A549 (cell line): Measurements from ENCODE around the gene RNF13. TPM values are rescaled to one million over a fixed set of nuclear protein-coding genes. Genes with fewer than 3 reads are reported as not detected.

Source experiments
- ATAC-seq, 2 experiments: fragments of 200-7000 bp in 1 of 2; fragments of >200 bp in 1 of 2; cut with Nextera tagmentation in 1 of 2; cut with Tn5 transposase in 1 of 2; 3 replicates each; pipeline versions ENCODE4 v1.8.0 to v1.9.1; 2018 to 2020; ENCODE audit warnings: mild to moderate bottlenecking in 1 of 2, moderate library complexity in 1 of 2
- CTCF ChIA-PET: fragments of 300-600 bp; sonication (Branson Sonifier 250); formaldehyde crosslinking; extraction: SDS; loops from one replicate; lab custom pipeline; 2021; ENCODE audit warnings: antibody characterized with exemption, inconsistent platforms; lab: Yijun Ruan, JAX
- POLR2A ChIA-PET: fragments of 350-600 bp; formaldehyde crosslinking; extraction: SDS; loops from one replicate; lab custom pipeline; 2021; ENCODE audit warnings: antibody characterized with exemption, inconsistent platforms; lab: Yijun Ruan, JAX
- DNase-seq, 2 experiments: peaks; one replicate each; pipeline versions ENCODE4 v3.0.0 to v3.0.0-alpha.2; 2011 to 2016; ENCODE audit warnings: low read depth in 1 of 2, low spot score in 1 of 2
- FAIRE-seq: peaks from 2 replicates; lab custom pipeline; 2011; peaks lifted over from hg19 to GRCh38; lab: Jason Lieb, UNC
- H3K27ac ChIP-seq, 2 experiments: fragments of >200 bp; sonication (Bioruptor Twin); formaldehyde crosslinking; 3 replicates each; pipeline ENCODE4 v1.5.1; 2016 to 2017
- H3K4me1 ChIP-seq: fragments of >200 bp; sonication (Bioruptor Twin); formaldehyde crosslinking; 3 replicates; pipeline ENCODE4 v1.6.1; 2016
- H3K4me2 ChIP-seq: fragments of >200 bp; sonication (Bioruptor Twin); formaldehyde crosslinking; 3 replicates; pipeline ENCODE4 v1.6.1; 2016
- H3K4me3 ChIP-seq: fragments of >200 bp; sonication (Bioruptor Twin); formaldehyde crosslinking; 3 replicates; pipeline ENCODE4 v1.5.1; 2016
- H3K9me3 ChIP-seq: fragments of >200 bp; sonication (Bioruptor Twin); formaldehyde crosslinking; 3 replicates; pipeline ENCODE4 v1.6.1; 2016
- CBX2 ChIP-seq: fragments of 200-600 bp; sonication (generic); IDR thresholded peaks from 2 replicates; pipeline ENCODE4 v1.6.1; 2016; ENCODE audit warnings: low read depth, mild to moderate bottlenecking, borderline replicate concordance
- CEBPB ChIP-seq, 2 experiments: fragments of >200 bp in 1 of 2; sonication (Bioruptor Twin) in 1 of 2; formaldehyde crosslinking in 1 of 2; IDR thresholded peaks; 2 replicates each; pipeline ENCODE4 v1.6.1; 2012 to 2016
- CHD4 ChIP-seq: fragments of 200-600 bp; sonication (generic); IDR thresholded peaks from 2 replicates; pipeline ENCODE4 v1.6.1; 2016; ENCODE audit warnings: antibody characterized with exemption, mild to moderate bottlenecking, borderline replicate concordance
- EHF ChIP-seq: fragments of 250-450 bp; sonication (Bioruptor Pico); IDR thresholded peaks from 2 replicates; pipeline ENCODE4 v1.5.0; 2020; ENCODE audit warnings: mild to moderate bottlenecking
- HDAC2 ChIP-seq: fragments of 200-600 bp; sonication (generic); IDR thresholded peaks from 2 replicates; pipeline ENCODE4 v1.6.1; 2016
- HEYL ChIP-seq: fragments of 250-450 bp; sonication (Bioruptor Pico); IDR thresholded peaks from 2 replicates; pipeline ENCODE4 v1.8.0; 2021; ENCODE audit warnings: mild to moderate bottlenecking, moderate library complexity
- HOXA7 ChIP-seq: fragments of 250-450 bp; sonication (Bioruptor Pico); IDR thresholded peaks from 2 replicates; pipeline ENCODE4 v1.5.0; 2020; ENCODE audit warnings: mild to moderate bottlenecking, moderate library complexity
- HOXB13 ChIP-seq: fragments of 250-450 bp; sonication (Bioruptor Pico); IDR thresholded peaks from 2 replicates; pipeline ENCODE4 v1.5.0; 2020; ENCODE audit warnings: low read depth, mild to moderate bottlenecking, moderate library complexity
- JUNB ChIP-seq: fragments of >200 bp; sonication (Bioruptor Twin); formaldehyde crosslinking; IDR thresholded peaks from 2 replicates; pipeline ENCODE4 v1.6.1; 2016
- KDM5A ChIP-seq: fragments of 200-600 bp; sonication (generic); IDR thresholded peaks from 2 replicates; pipeline ENCODE4 v1.6.1; 2016; ENCODE audit warnings: antibody characterized with exemption, mild to moderate bottlenecking
- MAFK ChIP-seq: fragments of 450-650 bp; IDR thresholded peaks from 2 replicates; pipeline ENCODE4 v1.6.1; 2014; ENCODE audit not compliant: partially characterized antibody
- MAZ ChIP-seq: fragments of 150-350 bp; IDR thresholded peaks from 2 replicates; pipeline ENCODE4 v1.6.1; 2014; ENCODE audit warnings: antibody characterized with exemption, low read depth, low read length, borderline replicate concordance
- MYC ChIP-seq: IDR thresholded peaks from 2 replicates; pipeline ENCODE4 v1.6.1; 2012; ENCODE audit warnings: mild to moderate bottlenecking, inconsistent platforms, low read length, improper control_type of control experiment, borderline replicate concordance
- NFE2L2 ChIP-seq: fragments of 150-350 bp; conservative IDR thresholded peaks from 2 replicates; pipeline ENCODE4 v1.6.1; 2014; ENCODE audit warnings: low read length
- NR3C1 ChIP-seq: fragments of >200 bp; sonication (Bioruptor Twin); formaldehyde crosslinking; IDR thresholded peaks from 3 replicates; pipeline ENCODE4 v1.6.1; 2017
- RAD21 ChIP-seq, 2 experiments: fragments of >200 bp in 1 of 2; sonication (Bioruptor Twin) in 1 of 2; formaldehyde crosslinking in 1 of 2; IDR thresholded peaks in 1 of 2; conservative IDR thresholded peaks in 1 of 2; 2 replicates in 1 of 2; 3 replicates in 1 of 2; pipeline ENCODE4 v1.6.1; 2012 to 2018; ENCODE audit warnings: inconsistent platforms in 1 of 2
- RCOR1 ChIP-seq: fragments of 150-350 bp; IDR thresholded peaks from 2 replicates; pipeline ENCODE4 v1.6.1; 2014; ENCODE audit warnings: antibody characterized with exemption, low read length, low read depth
- SREBF2 ChIP-seq: fragments of 450-650 bp; IDR thresholded peaks from 2 replicates; pipeline ENCODE4 v1.6.1; 2014; ENCODE audit warnings: mild to moderate bottlenecking, moderate library complexity
- TFCP2L1 ChIP-seq: fragments of 250-450 bp; sonication (Bioruptor Pico); IDR thresholded peaks from 2 replicates; pipeline ENCODE4 v1.5.0; 2021; ENCODE audit warnings: mild to moderate bottlenecking
- TP53 ChIP-seq: fragments of 250-450 bp; sonication (Bioruptor Pico); IDR thresholded peaks from 2 replicates; pipeline ENCODE4 v1.5.0; 2021; ENCODE audit warnings: mild to moderate bottlenecking, moderate library complexity
- ZC3H11A ChIP-seq: fragments of 450-650 bp; IDR thresholded peaks from 2 replicates; pipeline ENCODE4 v1.6.1; 2014; ENCODE audit warnings: antibody characterized with exemption, mild to moderate bottlenecking
- ZNF302 ChIP-seq: fragments of 250-450 bp; sonication (Bioruptor Pico); IDR thresholded peaks from 2 replicates; pipeline ENCODE4 v1.9.0; 2021; ENCODE audit warnings: inconsistent platforms, mild to moderate bottlenecking, moderate library complexity
- WGBS: methylation state at CpG from one replicate; pipeline ENCODE4 v1.1.6; 2017; ENCODE audit errors: missing lambda C conversion rate; 5-methylcytosine and 5-hydroxymethylcytosine counted together
- polyA plus RNA-seq, 4 experiments: library from polyadenylated mRNA; depleted of rRNA in 3 of 4; stranded (reverse); fragments of >200 nt; fragmentation: RNase III in 1 of 4; extraction: RNeasy Plus Mini Kit Qiagen cat#74134 plus additional on column Dnase treatment in 1 of 4; gene quantifications; 2 replicates in 3 of 4; 3 replicates in 1 of 4; pipeline ENCODE4 v1.2.3, GENCODE V29; 2011 to 2017
- TF ChIP-seq, protein P1 (sequence below): IDR thresholded peaks from 2 replicates; pipeline ENCODE4 v1.6.1; 2012
- TF ChIP-seq, protein P2 (sequence below): IDR thresholded peaks from 2 replicates; pipeline ENCODE4 v1.6.1; 2012; ENCODE audit warnings: low read depth, borderline replicate concordance
- TF ChIP-seq, protein P3 (sequence below): fragments of 200-600 bp; sonication (generic); IDR thresholded peaks from 2 replicates; pipeline ENCODE4 v1.6.1; 2016; ENCODE audit warnings: antibody characterized with exemption, mild to moderate bottlenecking, moderate library complexity
- TF ChIP-seq, protein P4 (sequence below): fragments of >200 bp; sonication (Bioruptor Twin); formaldehyde crosslinking; IDR thresholded peaks from 3 replicates; pipeline ENCODE4 v1.5.1; 2016

RNF13 gene
- polyA plus RNA-seq, 2 of the 4 experiments (the other 2 are of a cell fraction) = 46.2 to 100 TPM

DNA sequence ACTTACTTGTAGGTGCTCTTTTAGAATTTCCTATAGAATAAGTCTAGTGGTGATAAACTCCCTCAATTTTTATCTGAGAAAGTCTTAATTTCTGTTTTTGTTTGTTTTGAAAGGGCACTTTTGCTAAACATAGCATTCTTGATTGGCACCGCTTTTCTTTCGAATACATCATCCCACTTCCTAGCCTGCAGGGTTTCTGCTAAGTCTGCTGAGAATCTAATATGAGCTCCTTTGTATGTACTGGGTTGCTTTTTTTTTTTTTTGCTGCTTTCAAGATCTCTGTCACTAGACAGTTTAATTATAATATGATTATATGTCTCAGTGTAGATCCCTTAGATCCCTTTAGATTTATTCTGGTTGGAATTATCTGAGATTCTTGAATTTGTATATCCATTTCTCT lies 136.2 kb downstream of the RNF13 start:
- ATAC-seq = no peak
- 97% methylated on average over 2 of the region's 2 CpGs for WGBS
- no peak overlapping the region for H3K4me2 ChIP-seq
- H3K4me3 ChIP-seq = no peak overlapping the region
- ChIA-PET CTCF (interaction anchor here (0.6 to 3.1 kb wide), 3 partner anchors 19 to 400 kb away, joined by 3 to 11 read pairs (median 3); no protein-coding TSS in a partner anchor), POLR2A (no interaction called here)
- H3K4me1 ChIP-seq = no peaks in the 10 kb centered on the region
- TF ChIP-seq RCOR1 (no peak), NFE2L2 (no peak), HEYL (CRISPR knock-in tag) (no peak), NR3C1 (no peak), CHD4 (no peak), ZC3H11A (no peak), MAZ (no peak), SREBF2 (no peak), HOXB13 (CRISPR knock-in tag) (no peak), TP53 (CRISPR knock-in tag) (no peak), EHF (CRISPR knock-in tag) (no peak), HDAC2 (no peak), RAD21 (conservative IDR thresholded peaks at IDR 0.05 in 1 of 2, IDR thresholded peaks at IDR 0.05 in 1 of 2) (no peak), ZNF302 (CRISPR knock-in tag) (no peak), CEBPB (IDR thresholded peaks at IDR 0.05) (no peak), TFCP2L1 (CRISPR knock-in tag) (no peak)
- TF ChIP-seq, protein P1, sequence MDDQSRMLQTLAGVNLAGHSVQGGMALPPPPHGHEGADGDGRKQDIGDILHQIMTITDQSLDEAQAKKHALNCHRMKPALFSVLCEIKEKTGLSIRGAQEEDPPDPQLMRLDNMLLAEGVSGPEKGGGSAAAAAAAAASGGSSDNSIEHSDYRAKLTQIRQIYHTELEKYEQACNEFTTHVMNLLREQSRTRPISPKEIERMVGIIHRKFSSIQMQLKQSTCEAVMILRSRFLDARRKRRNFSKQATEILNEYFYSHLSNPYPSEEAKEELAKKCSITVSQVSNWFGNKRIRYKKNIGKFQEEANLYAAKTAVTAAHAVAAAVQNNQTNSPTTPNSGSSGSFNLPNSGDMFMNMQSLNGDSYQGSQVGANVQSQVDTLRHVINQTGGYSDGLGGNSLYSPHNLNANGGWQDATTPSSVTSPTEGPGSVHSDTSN = no peak
- no peak for DNase-seq
- FAIRE-seq = no peak
- H3K9me3 ChIP-seq = 0 out of 3 replicates have a peak, but pooled peaks cover 5% of the 10 kb centered on the region
- H3K27ac ChIP-seq = no peak overlapping the region

DNA sequence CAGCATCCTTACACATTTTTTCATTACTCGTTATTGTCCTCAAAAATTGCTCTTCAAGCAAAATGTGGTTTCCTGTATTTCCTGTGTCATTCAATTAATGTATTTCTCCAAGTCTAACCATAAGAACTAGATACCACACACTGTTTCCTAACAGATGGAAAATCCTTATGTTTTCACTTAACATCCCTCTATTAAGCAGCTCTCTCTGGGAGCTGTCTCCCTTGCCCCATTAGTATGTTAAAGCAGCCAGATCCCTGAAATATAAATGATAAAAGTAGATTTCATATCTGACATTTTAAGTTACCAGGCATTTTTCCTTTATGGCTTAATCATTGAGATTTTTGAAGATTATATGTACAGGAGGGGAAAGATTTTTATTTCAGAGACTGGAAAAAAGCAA lies 141.8 kb downstream of the RNF13 start:
- Histone ChIP-seq H3K4me3 (no peak overlapping the region), H3K4me1 (peaks cover 15% of the 10 kb centered on the region), H3K27ac (no peak overlapping the region), H3K4me2 (no peak overlapping the region), H3K9me3 (no peaks in the 10 kb centered on the region)
- ChIA-PET CTCF (interaction anchor here (1.1 to 1.5 kb wide), 3 partner anchors 10 to 124 kb away, joined by 3 to 4 read pairs (median 3); no protein-coding TSS in a partner anchor), POLR2A (no interaction called here)
- DNase-seq (no peak), FAIRE-seq (no peak), ATAC-seq (no peak)
- TF ChIP-seq JUNB (no peak), CEBPB (IDR thresholded peaks at IDR 0.05) (no peak), MAFK (peak; percentile 9)
- 89% methylated on average over 1 of the region's 1 CpG for WGBS

DNA sequence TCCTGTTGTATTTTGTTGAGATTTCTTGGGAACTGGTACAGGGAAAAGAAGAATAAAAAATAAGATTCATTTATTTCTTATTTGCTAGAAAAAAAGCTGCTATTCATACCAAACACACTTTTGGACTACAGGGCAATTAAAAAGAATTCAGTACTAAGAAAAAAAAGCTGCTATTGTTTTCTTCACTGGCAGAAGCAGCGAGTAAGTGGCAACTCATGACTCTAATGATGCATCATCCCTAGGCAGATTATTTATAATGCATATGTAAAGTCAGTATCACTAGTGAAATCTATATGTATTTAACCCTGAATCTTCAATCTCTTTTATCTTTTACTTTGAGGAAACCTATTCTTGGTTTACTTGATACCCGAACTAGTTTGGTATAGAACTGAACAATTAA lies 142.4 kb downstream of the RNF13 start:
- H3K27ac ChIP-seq = no peak overlapping the region
- H3K4me2 ChIP-seq = no peak overlapping the region
- peaks cover 18% of the 10 kb centered on the region for H3K4me1 ChIP-seq
- DNase-seq = no peak
- no peaks in the 10 kb centered on the region for H3K9me3 ChIP-seq
- no peak overlapping the region for H3K4me3 ChIP-seq
- TF ChIP-seq HOXA7 (CRISPR knock-in tag) = no peak
- no peak for TF ChIP-seq KDM5A
- TF ChIP-seq, protein P2, sequence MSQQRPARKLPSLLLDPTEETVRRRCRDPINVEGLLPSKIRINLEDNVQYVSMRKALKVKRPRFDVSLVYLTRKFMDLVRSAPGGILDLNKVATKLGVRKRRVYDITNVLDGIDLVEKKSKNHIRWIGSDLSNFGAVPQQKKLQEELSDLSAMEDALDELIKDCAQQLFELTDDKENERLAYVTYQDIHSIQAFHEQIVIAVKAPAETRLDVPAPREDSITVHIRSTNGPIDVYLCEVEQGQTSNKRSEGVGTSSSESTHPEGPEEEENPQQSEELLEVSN = no peak
- no peak for TF ChIP-seq NR3C1
- TF ChIP-seq HEYL (CRISPR knock-in tag) = no peak
- TF ChIP-seq MAZ = no peak
- no peak for TF ChIP-seq MYC
- no peak for TF ChIP-seq SREBF2
- TF ChIP-seq, protein P3, sequence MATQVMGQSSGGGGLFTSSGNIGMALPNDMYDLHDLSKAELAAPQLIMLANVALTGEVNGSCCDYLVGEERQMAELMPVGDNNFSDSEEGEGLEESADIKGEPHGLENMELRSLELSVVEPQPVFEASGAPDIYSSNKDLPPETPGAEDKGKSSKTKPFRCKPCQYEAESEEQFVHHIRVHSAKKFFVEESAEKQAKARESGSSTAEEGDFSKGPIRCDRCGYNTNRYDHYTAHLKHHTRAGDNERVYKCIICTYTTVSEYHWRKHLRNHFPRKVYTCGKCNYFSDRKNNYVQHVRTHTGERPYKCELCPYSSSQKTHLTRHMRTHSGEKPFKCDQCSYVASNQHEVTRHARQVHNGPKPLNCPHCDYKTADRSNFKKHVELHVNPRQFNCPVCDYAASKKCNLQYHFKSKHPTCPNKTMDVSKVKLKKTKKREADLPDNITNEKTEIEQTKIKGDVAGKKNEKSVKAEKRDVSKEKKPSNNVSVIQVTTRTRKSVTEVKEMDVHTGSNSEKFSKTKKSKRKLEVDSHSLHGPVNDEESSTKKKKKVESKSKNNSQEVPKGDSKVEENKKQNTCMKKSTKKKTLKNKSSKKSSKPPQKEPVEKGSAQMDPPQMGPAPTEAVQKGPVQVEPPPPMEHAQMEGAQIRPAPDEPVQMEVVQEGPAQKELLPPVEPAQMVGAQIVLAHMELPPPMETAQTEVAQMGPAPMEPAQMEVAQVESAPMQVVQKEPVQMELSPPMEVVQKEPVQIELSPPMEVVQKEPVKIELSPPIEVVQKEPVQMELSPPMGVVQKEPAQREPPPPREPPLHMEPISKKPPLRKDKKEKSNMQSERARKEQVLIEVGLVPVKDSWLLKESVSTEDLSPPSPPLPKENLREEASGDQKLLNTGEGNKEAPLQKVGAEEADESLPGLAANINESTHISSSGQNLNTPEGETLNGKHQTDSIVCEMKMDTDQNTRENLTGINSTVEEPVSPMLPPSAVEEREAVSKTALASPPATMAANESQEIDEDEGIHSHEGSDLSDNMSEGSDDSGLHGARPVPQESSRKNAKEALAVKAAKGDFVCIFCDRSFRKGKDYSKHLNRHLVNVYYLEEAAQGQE = no peak
- TF ChIP-seq, protein P4, sequence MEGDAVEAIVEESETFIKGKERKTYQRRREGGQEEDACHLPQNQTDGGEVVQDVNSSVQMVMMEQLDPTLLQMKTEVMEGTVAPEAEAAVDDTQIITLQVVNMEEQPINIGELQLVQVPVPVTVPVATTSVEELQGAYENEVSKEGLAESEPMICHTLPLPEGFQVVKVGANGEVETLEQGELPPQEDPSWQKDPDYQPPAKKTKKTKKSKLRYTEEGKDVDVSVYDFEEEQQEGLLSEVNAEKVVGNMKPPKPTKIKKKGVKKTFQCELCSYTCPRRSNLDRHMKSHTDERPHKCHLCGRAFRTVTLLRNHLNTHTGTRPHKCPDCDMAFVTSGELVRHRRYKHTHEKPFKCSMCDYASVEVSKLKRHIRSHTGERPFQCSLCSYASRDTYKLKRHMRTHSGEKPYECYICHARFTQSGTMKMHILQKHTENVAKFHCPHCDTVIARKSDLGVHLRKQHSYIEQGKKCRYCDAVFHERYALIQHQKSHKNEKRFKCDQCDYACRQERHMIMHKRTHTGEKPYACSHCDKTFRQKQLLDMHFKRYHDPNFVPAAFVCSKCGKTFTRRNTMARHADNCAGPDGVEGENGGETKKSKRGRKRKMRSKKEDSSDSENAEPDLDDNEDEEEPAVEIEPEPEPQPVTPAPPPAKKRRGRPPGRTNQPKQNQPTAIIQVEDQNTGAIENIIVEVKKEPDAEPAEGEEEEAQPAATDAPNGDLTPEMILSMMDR = no peak
- no peak for TF ChIP-seq CBX2
- TF ChIP-seq CHD4 = no peak
- TF ChIP-seq HOXB13 (CRISPR knock-in tag) = no peak
- TF ChIP-seq ZC3H11A = no peak
- ChIA-PET POLR2A (no interaction called here), CTCF (interaction anchor here (0.8 to 1.7 kb wide), 6 partner anchors 10 to 228 kb away, joined by 3 to 5 read pairs (median 3); no protein-coding TSS in a partner anchor)
- no peak for FAIRE-seq
- WGBS = 87% methylated on average over 2 of the region's 2 CpGs
- ATAC-seq = no peak
